ENCODE results near the gene RASSF10.

The RASSF10 gene

GRCh38 chr11:12990162-12990480, 19.0 kb upstream of the RASSF10 start:
- ATAC-seq (ENCODE audit: low read depth) (no peak), DNase-seq (ENCODE audit: low spot score) (no peak)
- Histone ChIP-seq H3K27me3 (ENCODE audit: insufficient read depth, poor library complexity, severe bottlenecking) (no peaks in the 10 kb centered on the region), H3K4me3 (ENCODE audit: severe bottlenecking) (no peak overlapping the region), H3K4me1 (ENCODE audit: insufficient read depth, poor library complexity, severe bottlenecking) (peaks cover 7% of the 10 kb centered on the region), H3K9me3 (ENCODE audit: severe bottlenecking) (no peaks in the 10 kb centered on the region), H3K36me3 (ENCODE audit: low read depth) (no peaks in the 10 kb centered on the region), H3K27ac (ENCODE audit: poor library complexity, severe bottlenecking) (no peak overlapping the region)
- no peak for TF ChIP-seq CTCF (IDR thresholded peaks at IDR 0.05; ENCODE audit: poor library complexity, severe bottlenecking)

GRCh38 chr11:12991426-12991825, 17.7 kb upstream of the RASSF10 start:
- ATAC-seq (ENCODE audit: low read depth): no peak

GRCh38 chr11:12993626-12994025, 15.5 kb upstream of the RASSF10 start:
- H3K27ac ChIP-seq (ENCODE audit: poor library complexity, severe bottlenecking): no peak overlapping the region

More at GRCh38 chr11:12991426-12991825, 17.7 kb upstream of the RASSF10 start:
- TF ChIP-seq CTCF (IDR thresholded peaks at IDR 0.05; ENCODE audit: poor library complexity, severe bottlenecking): no peak
- H3K4me1 ChIP-seq (ENCODE audit: insufficient read depth, poor library complexity, severe bottlenecking): peaks cover 7% of the 10 kb centered on the region
- H3K4me3 ChIP-seq (ENCODE audit: severe bottlenecking): no peak overlapping the region
- H3K27ac ChIP-seq (ENCODE audit: poor library complexity, severe bottlenecking): no peak overlapping the region
- no peak for DNase-seq (ENCODE audit: low spot score)
- H3K27me3 ChIP-seq (ENCODE audit: insufficient read depth, poor library complexity, severe bottlenecking): no peaks in the 10 kb centered on the region
- H3K9me3 ChIP-seq (ENCODE audit: severe bottlenecking): peaks cover 5% of the 10 kb centered on the region
- H3K36me3 ChIP-seq (ENCODE audit: low read depth): no peaks in the 10 kb centered on the region

GRCh38 chr11:12994476-12994875, 14.6 kb upstream of the RASSF10 start:
- ATAC-seq (ENCODE audit: low read depth) (no peak), DNase-seq (ENCODE audit: low spot score) (no peak)
- H3K27me3 ChIP-seq (ENCODE audit: insufficient read depth, poor library complexity, severe bottlenecking): no peaks in the 10 kb centered on the region
- TF ChIP-seq CTCF (IDR thresholded peaks at IDR 0.05; ENCODE audit: poor library complexity, severe bottlenecking): no peak
- H3K4me1 ChIP-seq (ENCODE audit: insufficient read depth, poor library complexity, severe bottlenecking): peaks cover 7% of the 10 kb centered on the region
- H3K36me3 ChIP-seq (ENCODE audit: low read depth): no peaks in the 10 kb centered on the region
- H3K4me3 ChIP-seq (ENCODE audit: severe bottlenecking): no peak overlapping the region
- H3K9me3 ChIP-seq (ENCODE audit: severe bottlenecking): peaks cover 5% of the 10 kb centered on the region
- H3K27ac ChIP-seq (ENCODE audit: poor library complexity, severe bottlenecking): no peak overlapping the region

More at GRCh38 chr11:12993626-12994025, 15.5 kb upstream of the RASSF10 start:
- ATAC-seq (ENCODE audit: low read depth) (peak; percentile 66; the same call in 2 of the 3 replicates), DNase-seq (ENCODE audit: low spot score) (no peak)
- H3K36me3 ChIP-seq (ENCODE audit: low read depth): no peaks in the 10 kb centered on the region
- H3K4me3 ChIP-seq (ENCODE audit: severe bottlenecking): no peak overlapping the region
- peaks cover 5% of the 10 kb centered on the region for H3K9me3 ChIP-seq (ENCODE audit: severe bottlenecking)
- peaks cover 7% of the 10 kb centered on the region for H3K4me1 ChIP-seq (ENCODE audit: insufficient read depth, poor library complexity, severe bottlenecking)
- no peaks in the 10 kb centered on the region for H3K27me3 ChIP-seq (ENCODE audit: insufficient read depth, poor library complexity, severe bottlenecking)
- TF ChIP-seq CTCF (IDR thresholded peaks at IDR 0.05; ENCODE audit: poor library complexity, severe bottlenecking): no peak

- H3K27ac ChIP-seq (ENCODE audit: poor library complexity, severe bottlenecking): no peak overlapping the region
- H3K4me3 ChIP-seq (ENCODE audit: severe bottlenecking): no peak overlapping the region
- no peak for TF ChIP-seq CTCF (IDR thresholded peaks at IDR 0.05; ENCODE audit: poor library complexity, severe bottlenecking)
- H3K27me3 ChIP-seq (ENCODE audit: insufficient read depth, poor library complexity, severe bottlenecking): no peaks in the 10 kb centered on the region
- H3K4me1 ChIP-seq (ENCODE audit: insufficient read depth, poor library complexity, severe bottlenecking): peaks cover 7% of the 10 kb centered on the region
- no peak for DNase-seq (ENCODE audit: low spot score)
- ATAC-seq (ENCODE audit: low read depth): no peak
- H3K9me3 ChIP-seq (ENCODE audit: severe bottlenecking): peaks cover 5% of the 10 kb centered on the region
- no peaks in the 10 kb centered on the region for H3K36me3 ChIP-seq (ENCODE audit: low read depth)
Observed at GRCh38 chr11:12995188-12995587, 13.9 kb upstream of the RASSF10 start.

All from RWPE2 (cell line).